Endothelial cell of umbilical vein (primary cell): ENCODE data around the gene LRRC74B.

Experiments used
- CTCF ChIP-seq, 2 donors: IDR thresholded peaks; 1 replicate in 1 of 2; 2 replicates in 1 of 2; pipeline ENCODE4 v1.5.1; 2011; ENCODE audit warnings: low read length in 2 of 2, mild to moderate bottlenecking in 2 of 2, moderate library complexity in 2 of 2, control low read depth in 1 of 2, inconsistent platforms in 1 of 2, low read depth in 1 of 2; ENCODE audit not compliant: insufficient read depth in 1 of 2; ENCODE audit errors: extremely low read depth in 1 of 2
- EZH2 ChIP-seq: IDR thresholded peaks from 2 replicates; pipeline ENCODE4 v1.6.1; 2012; ENCODE audit warnings: borderline replicate concordance, low read depth, mild to moderate bottlenecking, moderate library complexity, low read length, inconsistent platforms; ENCODE audit not compliant: severe bottlenecking
- POLR2A ChIP-seq: IDR thresholded peaks from 2 replicates; pipeline ENCODE4 v1.6.1; 2012; ENCODE audit warnings: low read depth, mild to moderate bottlenecking, control low read depth, low read length
- POLR2AphosphoS5 ChIP-seq: IDR thresholded peaks from 2 replicates; pipeline ENCODE4 v1.6.1; 2012; ENCODE audit warnings: low read depth, mild to moderate bottlenecking, control low read depth, low read length, moderate library complexity; ENCODE audit not compliant: insufficient read depth

GRCh38 chr22:21020802-21021429 is 24.8 kb upstream of the LRRC74B start:
- TF ChIP-seq CTCF (IDR thresholded peaks at IDR 0.05; ENCODE audit: extremely low read depth in 1 of 2, insufficient read depth in 1 of 2, low read depth in 1 of 2, low read length in 2 of 2) (peak; percentile 6 to 33), EZH2 (no peak), POLR2AphosphoS5 (no peak), POLR2A (no peak)
